LoVo (cell line): ENCODE results near the gene EFCAB6.
A peak's percentile ranks its signal among the peaks of the same experiment; 100 is the strongest.

Experiments used
- DNase-seq: peaks from one replicate; pipeline ENCODE4 v3.0.0-alpha.2; 2016; ENCODE audit warnings: low spot score

Gene EFCAB6, protein sequence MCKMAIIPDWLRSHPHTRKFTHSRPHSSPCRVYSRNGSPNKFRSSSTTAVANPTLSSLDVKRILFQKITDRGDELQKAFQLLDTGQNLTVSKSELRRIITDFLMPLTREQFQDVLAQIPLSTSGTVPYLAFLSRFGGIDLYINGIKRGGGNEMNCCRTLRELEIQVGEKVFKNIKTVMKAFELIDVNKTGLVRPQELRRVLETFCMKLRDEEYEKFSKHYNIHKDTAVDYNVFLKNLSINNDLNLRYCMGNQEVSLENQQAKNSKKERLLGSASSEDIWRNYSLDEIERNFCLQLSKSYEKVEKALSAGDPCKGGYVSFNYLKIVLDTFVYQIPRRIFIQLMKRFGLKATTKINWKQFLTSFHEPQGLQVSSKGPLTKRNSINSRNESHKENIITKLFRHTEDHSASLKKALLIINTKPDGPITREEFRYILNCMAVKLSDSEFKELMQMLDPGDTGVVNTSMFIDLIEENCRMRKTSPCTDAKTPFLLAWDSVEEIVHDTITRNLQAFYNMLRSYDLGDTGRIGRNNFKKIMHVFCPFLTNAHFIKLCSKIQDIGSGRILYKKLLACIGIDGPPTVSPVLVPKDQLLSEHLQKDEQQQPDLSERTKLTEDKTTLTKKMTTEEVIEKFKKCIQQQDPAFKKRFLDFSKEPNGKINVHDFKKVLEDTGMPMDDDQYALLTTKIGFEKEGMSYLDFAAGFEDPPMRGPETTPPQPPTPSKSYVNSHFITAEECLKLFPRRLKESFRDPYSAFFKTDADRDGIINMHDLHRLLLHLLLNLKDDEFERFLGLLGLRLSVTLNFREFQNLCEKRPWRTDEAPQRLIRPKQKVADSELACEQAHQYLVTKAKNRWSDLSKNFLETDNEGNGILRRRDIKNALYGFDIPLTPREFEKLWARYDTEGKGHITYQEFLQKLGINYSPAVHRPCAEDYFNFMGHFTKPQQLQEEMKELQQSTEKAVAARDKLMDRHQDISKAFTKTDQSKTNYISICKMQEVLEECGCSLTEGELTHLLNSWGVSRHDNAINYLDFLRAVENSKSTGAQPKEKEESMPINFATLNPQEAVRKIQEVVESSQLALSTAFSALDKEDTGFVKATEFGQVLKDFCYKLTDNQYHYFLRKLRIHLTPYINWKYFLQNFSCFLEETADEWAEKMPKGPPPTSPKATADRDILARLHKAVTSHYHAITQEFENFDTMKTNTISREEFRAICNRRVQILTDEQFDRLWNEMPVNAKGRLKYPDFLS (N-terminal part only)

GRCh38 chr22:43812149-43812842, at the start of gene EFCAB6:
EFCAB6 (minus strand) TSS chr22:43812305; CDS start chr22:43782318, 29,987 bp downstream.
- DNase-seq = peak; percentile 95

GRCh38 chr22:43861529-43861928, 49.4 kb upstream of the EFCAB6 start:
- no peak for DNase-seq

- DNase-seq = no peak
Observed at GRCh38 chr22:43860831-43861230, 48.7 kb upstream of the EFCAB6 start.

DNA sequence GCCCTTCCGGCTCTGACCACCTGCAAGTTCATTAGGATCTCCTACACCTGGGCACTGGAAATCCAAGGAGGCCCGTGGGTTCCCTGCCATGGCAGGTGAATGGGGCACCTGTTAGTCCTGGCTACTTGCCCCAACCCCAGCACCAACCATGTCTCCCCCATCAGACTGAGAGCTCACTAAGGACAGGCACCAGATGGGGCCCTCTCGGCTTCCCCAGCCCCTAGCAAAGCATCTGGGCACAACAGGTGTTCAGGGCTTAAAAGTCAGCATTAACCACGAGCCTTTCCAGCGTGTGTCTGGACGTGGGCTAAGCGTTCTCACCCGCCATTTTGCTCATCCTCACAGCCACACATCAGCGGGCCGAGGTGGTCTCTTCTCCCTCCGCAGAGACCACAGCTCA, 48.0 kb upstream of the EFCAB6 start:
- no peak for DNase-seq

DNA sequence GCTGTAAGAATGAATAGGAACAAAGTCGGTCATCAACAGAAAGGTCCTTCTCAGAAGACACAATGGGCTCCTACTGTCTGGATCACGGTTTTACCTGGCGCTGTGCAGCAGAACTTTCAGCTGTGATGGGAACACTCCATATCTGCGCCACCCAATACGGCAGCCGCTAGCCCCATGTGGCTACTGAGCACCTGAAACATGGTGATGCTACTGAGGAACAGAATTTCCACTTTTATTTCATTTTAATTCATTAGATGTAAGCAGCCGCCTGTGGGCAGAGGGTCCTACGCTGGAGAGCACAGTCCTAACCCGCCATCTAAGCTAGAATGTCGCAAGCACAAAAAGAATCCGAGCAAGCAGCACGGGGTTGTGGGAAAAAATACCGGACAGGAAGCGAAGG, 47.5 kb upstream of the EFCAB6 start:
- DNase-seq = no peak

DNA sequence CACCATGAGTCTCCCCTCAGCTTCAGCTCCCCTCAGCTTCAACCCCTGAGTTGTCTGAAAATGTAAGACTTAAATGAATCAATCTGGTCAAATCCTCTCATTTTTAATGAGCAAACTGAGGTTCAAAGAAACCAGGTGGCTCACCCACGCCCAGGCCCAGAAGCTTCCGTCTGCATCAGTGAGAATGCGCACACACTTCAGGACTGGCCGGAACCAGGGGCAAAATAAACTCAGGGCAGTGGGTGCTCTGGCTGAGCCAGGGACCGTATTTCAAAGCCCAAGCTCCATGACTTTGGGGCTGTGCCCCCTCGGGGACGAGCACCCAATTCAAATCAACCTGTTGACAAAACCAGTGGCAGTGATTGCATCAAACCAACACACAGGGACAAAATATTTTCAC, 47.1 kb upstream of the EFCAB6 start:
- DNase-seq = no peak

DNA sequence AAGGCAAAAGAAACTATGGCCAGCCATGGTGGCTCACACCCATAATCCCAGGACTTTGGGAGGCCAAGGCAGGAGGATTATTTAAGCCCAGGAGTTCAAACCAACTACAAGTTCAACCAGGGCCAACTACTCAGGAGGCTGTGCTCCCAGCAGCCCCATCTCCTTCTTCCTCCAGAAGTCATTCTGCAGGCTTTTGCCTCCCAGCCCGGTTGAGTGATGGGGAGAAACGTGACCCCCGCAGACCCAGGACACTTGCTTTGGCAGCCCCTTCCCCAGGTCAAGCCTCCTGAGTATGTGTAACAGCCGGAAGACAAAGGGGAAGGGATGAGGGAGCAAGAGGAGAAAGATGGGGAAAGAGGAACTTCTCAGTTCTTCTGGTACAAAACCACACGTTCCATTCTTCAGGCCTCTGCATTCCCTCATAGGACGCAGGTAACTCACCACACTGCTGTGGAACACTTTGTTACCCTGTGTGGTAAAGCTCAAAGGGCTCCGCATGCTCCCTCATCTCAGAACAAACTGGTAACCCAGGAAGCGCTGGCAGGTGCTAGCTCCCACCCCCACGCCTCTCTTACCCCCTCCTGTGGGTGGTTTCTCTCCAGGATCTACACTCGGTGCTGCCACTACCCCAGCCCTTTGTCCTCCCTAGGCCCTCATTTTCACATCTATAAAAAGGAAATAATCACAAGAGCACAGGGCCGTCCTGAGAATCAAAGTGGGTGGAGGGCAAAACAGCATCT, 46.2 kb upstream of the EFCAB6 start:
- DNase-seq = no peak

DNA sequence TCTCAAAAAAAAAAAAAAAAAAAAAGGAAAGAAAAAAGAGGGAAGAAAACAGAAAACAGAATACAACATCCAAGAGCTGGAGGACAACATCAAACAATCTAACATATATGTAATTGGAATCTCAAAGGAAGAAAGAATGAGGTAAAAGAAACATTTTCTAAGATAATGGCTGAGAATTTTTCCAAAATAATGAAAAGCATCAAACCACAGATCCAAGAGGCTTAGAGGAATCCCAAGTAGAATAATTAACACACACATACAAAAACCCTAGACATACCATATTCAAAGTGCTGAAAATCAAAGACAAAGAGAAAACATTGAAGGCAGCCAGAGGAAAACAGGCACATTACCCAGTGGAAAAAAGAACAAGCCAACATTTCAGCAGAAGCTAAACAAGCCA, 45.3 kb upstream of the EFCAB6 start:
- DNase-seq = no peak

GRCh38 chr22:43855431-43855830, 43.3 kb upstream of the EFCAB6 start:
- DNase-seq = no peak

DNA sequence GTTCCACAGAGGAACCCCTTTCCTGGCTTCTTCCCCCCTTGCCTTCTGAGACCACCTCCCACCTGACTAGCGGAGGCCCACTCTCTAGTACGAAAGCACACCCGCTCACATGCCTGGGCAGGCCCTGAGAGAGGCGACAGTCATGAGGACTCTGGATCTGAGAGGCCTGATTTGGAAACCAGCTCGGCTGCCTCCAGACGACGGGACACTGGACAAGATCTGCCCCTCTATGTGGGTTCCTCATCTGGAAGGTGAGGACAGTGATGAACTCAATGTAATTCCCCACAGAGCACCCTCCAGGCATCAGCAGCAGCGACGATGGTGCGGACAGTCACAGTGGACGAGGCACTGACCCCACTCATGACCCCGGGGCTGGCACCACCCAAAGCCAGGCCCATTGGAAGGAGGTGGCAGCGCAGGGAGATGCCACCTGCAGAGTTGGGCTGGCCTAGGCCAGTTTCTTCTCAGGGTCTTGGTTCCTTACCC, 42.7 kb upstream of the EFCAB6 start:
- no peak for DNase-seq

GRCh38 chr22:43854121-43854785, 42.1 kb upstream of the EFCAB6 start:
- DNase-seq = no peak

- no peak for DNase-seq
Observed at GRCh38 chr22:43853328-43853931, 41.3 kb upstream of the EFCAB6 start.

DNA sequence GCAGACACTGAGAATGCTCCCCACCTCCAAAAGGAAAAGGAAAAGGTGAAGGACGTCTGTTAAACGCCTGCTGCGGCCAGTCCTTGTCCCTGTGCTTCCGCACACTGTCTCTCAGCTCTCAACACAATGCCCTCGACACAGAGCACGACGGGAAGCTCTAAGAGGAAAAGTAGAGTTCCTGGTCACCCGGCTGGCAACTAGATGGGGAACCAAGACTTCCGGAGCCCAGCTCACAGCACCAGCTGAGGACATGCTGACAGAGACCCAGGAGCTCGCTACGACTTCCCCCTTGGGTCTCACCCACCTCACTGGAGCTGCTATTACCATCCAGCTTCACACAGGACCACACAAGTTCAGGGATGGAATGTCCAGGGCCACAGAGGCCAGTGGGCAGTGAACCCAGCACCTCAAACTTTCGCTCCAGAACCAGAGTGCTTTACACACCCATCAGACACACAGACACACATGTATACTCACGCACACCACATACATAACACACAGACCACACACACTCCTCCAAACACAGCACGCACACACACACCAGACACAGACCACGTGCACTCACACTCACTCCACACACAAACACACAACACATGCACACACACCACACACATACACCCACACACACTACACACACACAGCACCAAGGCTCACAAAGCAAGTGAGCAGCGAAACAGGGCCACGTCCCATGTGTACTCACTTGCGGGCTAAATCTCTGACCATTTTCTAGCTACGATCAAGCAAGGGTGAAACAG, 40.6 kb upstream of the EFCAB6 start:
- DNase-seq = no peak

- no peak for DNase-seq
Observed at GRCh38 chr22:43851979-43852307, 39.8 kb upstream of the EFCAB6 start.

- no peak for DNase-seq
Observed at GRCh38 chr22:43851058-43851978, 39.2 kb upstream of the EFCAB6 start.

GRCh38 chr22:43850529-43850928, 38.4 kb upstream of the EFCAB6 start:
- DNase-seq = no peak

- DNase-seq = no peak
Observed at GRCh38 chr22:43849731-43850130, 37.6 kb upstream of the EFCAB6 start.
